HCT116 (cell line): ENCODE results near the gene MORN1. TPM values are rescaled to one million over a fixed set of nuclear protein-coding genes. Genes with fewer than 3 reads are reported as not detected.

Source experiments
- ATAC-seq: fragments of 200-7000 bp; cut with Tn5 transposase; 2 replicates; pipeline ENCODE4 v1.9.1; 2020; ENCODE audit warnings: mild to moderate bottlenecking, moderate library complexity
- BruUV-seq: library from RNA; stranded (reverse); fragments of 400-500 nt; replicated peaks from 2 replicates; lab custom pipeline; 2021; lab: Mats Ljungman, UMichigan
- CTCF ChIA-PET: fragments of 300-600 bp; sonication (Branson Sonifier 250); formaldehyde crosslinking; loops from one replicate; lab custom pipeline; 2021; ENCODE audit warnings: antibody characterized with exemption; lab: Charles Lee
- POLR2A ChIA-PET: fragments of 300-600, 350-600 bp; sonication (Branson Sonifier 250); formaldehyde crosslinking; loops from one replicate; lab custom pipeline; 2021; ENCODE audit warnings: antibody characterized with exemption; lab: Charles Lee
- RAD21 ChIA-PET, 2 experiments: fragments of 300-600 bp; sonication (Branson Sonifier 250); formaldehyde crosslinking; loops; one replicate each; lab custom pipeline; 2023; ENCODE audit warnings: low total read pairs in 2 of 2; ENCODE audit not compliant: uncharacterized antibody in 2 of 2, unreplicated experiment in 2 of 2, low non-redundant PET in 1 of 2; lab: Charles Lee
- DNase-seq: peaks from one replicate; pipeline ENCODE4 v3.0.0-alpha.2; 2010; ENCODE audit warnings: low read depth, low spot score
- H2AFZ ChIP-seq: fragments of 200-600 bp; shearing (Covaris generic), sonication (generic); 2 replicates; pipeline ENCODE4 v1.6.1; 2017; ENCODE audit warnings: low read depth, mixed run types, mixed read lengths, antibody characterized with exemption, low read length; ENCODE audit not compliant: poor library complexity, severe bottlenecking
- H3K27ac ChIP-seq: 2 replicates; pipeline ENCODE4 v1.5.1; 2012; ENCODE audit warnings: low read depth, low read length
- H3K27me3 ChIP-seq: fragments of 200-600 bp; sonication (generic); 2 replicates; pipeline ENCODE4 v1.6.1; 2016; ENCODE audit warnings: mixed run types, low read length, mixed read lengths; ENCODE audit not compliant: insufficient read depth
- H3K36me3 ChIP-seq, 2 experiments: fragments of 200-500 bp in 1 of 2; fragments of 200-600 bp in 1 of 2; sonication (Bioruptor generic) in 1 of 2; sonication (generic) in 1 of 2; 2 replicates each; pipeline versions ENCODE4 v1.5.1 to v1.6.1; 2014 to 2016; ENCODE audit warnings: low read length in 2 of 2, inconsistent platforms in 1 of 2, mixed read lengths in 1 of 2, mixed run types in 1 of 2; ENCODE audit not compliant: insufficient read depth in 2 of 2, control insufficient read depth in 1 of 2
- H3K4me1 ChIP-seq, 2 experiments: fragments of 200-600 bp in 1 of 2; sonication (generic) in 1 of 2; 2 replicates each; pipeline versions ENCODE4 v1.5.1 to v1.6.1; 2012 to 2017; ENCODE audit warnings: low read length in 2 of 2, inconsistent platforms in 1 of 2, mild to moderate bottlenecking in 1 of 2, mixed read lengths in 1 of 2, mixed run types in 1 of 2, moderate library complexity in 1 of 2; ENCODE audit not compliant: insufficient read depth in 2 of 2, control insufficient read depth in 1 of 2
- H3K4me2 ChIP-seq: fragments of 200-600 bp; sonication (generic); 2 replicates; pipeline ENCODE4 v1.6.1; 2017; ENCODE audit warnings: mixed run types, low read length, mixed read lengths
- H3K4me3 ChIP-seq, 2 experiments: fragments of 200-600 bp in 1 of 2; sonication (generic) in 1 of 2; replicated peaks in 1 of 2; 2 replicates each; pipeline ENCODE4 v1.5.1; 2011 to 2016; ENCODE audit warnings: low read length in 2 of 2, control low read depth in 1 of 2, low read depth in 1 of 2, mild to moderate bottlenecking in 1 of 2, mixed read lengths in 1 of 2, mixed run types in 1 of 2
- H3K79me2 ChIP-seq: fragments of 200-600 bp; sonication (generic); 2 replicates; pipeline ENCODE4 v1.6.1; 2017; ENCODE audit warnings: mild to moderate bottlenecking, mixed run types, low read length, moderate library complexity, mixed read lengths; ENCODE audit not compliant: insufficient read depth
- H3K9ac ChIP-seq: fragments of 200-600 bp; sonication (generic); 2 replicates; pipeline ENCODE4 v1.6.1; 2016; ENCODE audit warnings: low read length, mixed read lengths
- H3K9me2 ChIP-seq: fragments of 200-600 bp; sonication (generic), shearing (Covaris generic); 2 replicates; pipeline ENCODE4 v1.6.1; 2017; ENCODE audit warnings: mixed run types, mild to moderate bottlenecking, moderate library complexity; ENCODE audit not compliant: insufficient read depth
- H3K9me3 ChIP-seq, 2 experiments: fragments of 200-500 bp in 1 of 2; fragments of 200-600 bp in 1 of 2; sonication (Bioruptor generic) in 1 of 2; sonication (generic) in 1 of 2; 2 replicates each; pipeline ENCODE4 v1.6.1; 2014 to 2017; ENCODE audit warnings: low read length in 2 of 2, mixed read lengths in 2 of 2, inconsistent platforms in 1 of 2, low read depth in 1 of 2, mild to moderate bottlenecking in 1 of 2, mixed run types in 1 of 2, moderate library complexity in 1 of 2; ENCODE audit not compliant: control insufficient read depth in 1 of 2, insufficient read depth in 1 of 2
- H4K20me1 ChIP-seq: fragments of 200-600 bp; sonication (generic), shearing (Covaris generic); 2 replicates; pipeline ENCODE4 v1.6.1; 2017; ENCODE audit warnings: mixed run types, mild to moderate bottlenecking, moderate library complexity; ENCODE audit not compliant: insufficient read depth
- EGR1 ChIP-seq: IDR thresholded peaks from 2 replicates; pipeline ENCODE4 v1.6.1; 2012; ENCODE audit warnings: low read depth
- ELF1 ChIP-seq: IDR thresholded peaks from 2 replicates; pipeline ENCODE4 v1.6.1; 2012; ENCODE audit warnings: low read depth, borderline replicate concordance
- EZH2 ChIP-seq: fragments of 200-600 bp; sonication (generic); IDR thresholded peaks from 2 replicates; pipeline ENCODE4 v1.6.1; 2017; ENCODE audit warnings: antibody characterized with exemption, mixed run types
- JUND ChIP-seq: IDR thresholded peaks from 2 replicates; pipeline ENCODE4 v1.6.1; 2012
- POLR2A ChIP-seq: IDR thresholded peaks from 2 replicates; pipeline ENCODE4 v1.7.0; 2011; ENCODE audit warnings: borderline replicate concordance; ENCODE audit not compliant: insufficient read depth, insufficient read length; ENCODE audit errors: extremely low read depth
- POLR2AphosphoS5 ChIP-seq: IDR thresholded peaks from 2 replicates; pipeline ENCODE4 v1.6.1; 2011; ENCODE audit warnings: mild to moderate bottlenecking, low read depth, low read length, moderate library complexity
- SP1 ChIP-seq: IDR thresholded peaks from 2 replicates; pipeline ENCODE4 v1.6.1; 2012; ENCODE audit warnings: low read depth
- SRF ChIP-seq: IDR thresholded peaks from 2 replicates; pipeline ENCODE4 v1.6.1; 2012; ENCODE audit warnings: low read depth
- intact Hi-C: fragments of 100-400 bp; cut with micrococcal nuclease; formaldehyde crosslinking; loops from 2 replicates; pipeline ENCODE4 v1.10.0; 2022
- total RNA-seq: library from RNA; stranded (reverse); gene quantifications from one replicate; pipeline ENCODE4 v1.2.1, GENCODE V29; 2021; ENCODE audit not compliant: unreplicated experiment
- TF ChIP-seq, protein P1 (sequence below), 3 experiments: fragments of 200-600 bp in 1 of 3; sonication (generic) in 1 of 3; IDR thresholded peaks in 2 of 3; conservative IDR thresholded peaks in 1 of 3; 2 replicates each; pipeline ENCODE4 v1.5.1; 2012 to 2017; ENCODE audit warnings: low read depth in 2 of 3, low read length in 2 of 3, antibody characterized with exemption in 1 of 3, borderline replicate concordance in 1 of 3, control low read depth in 1 of 3, mild to moderate bottlenecking in 1 of 3, mixed read lengths in 1 of 3, mixed run types in 1 of 3, moderate library complexity in 1 of 3; ENCODE audit not compliant: insufficient read depth in 1 of 3

The MORN1 gene
- total RNA-seq, 1 experiment from 2014 or later, result 21.4 TPM

- Histone ChIP-seq H4K20me1 (no peaks in the 10 kb centered on the region), H3K36me3 (peaks cover 3 to 5% of the 10 kb centered on the region in 2 experiments; a peak in 1 of 4 replicates)
- CTCF ChIA-PET, result no interaction called here
Measured at GRCh38 chr1:2300851-2301606, 90.3 kb downstream of the MORN1 start.

More at GRCh38 chr1:2300851-2301606, 90.3 kb downstream of the MORN1 start:
- no peaks in the 10 kb centered on the region for H3K4me1 ChIP-seq
- H3K27me3 ChIP-seq, result no peaks in the 10 kb centered on the region
- peaks cover 66% of the 10 kb centered on the region for H3K79me2 ChIP-seq
- H3K27ac ChIP-seq, result no peak overlapping the region
- DNase-seq (no peak), ATAC-seq (no peak)
- H3K9me2 ChIP-seq, result no peaks in the 10 kb centered on the region
- RAD21 ChIA-PET, result no interaction called here
- BruUV-seq, result no TSS peak
- no peak overlapping the region for H3K4me2 ChIP-seq
- H3K4me3 ChIP-seq, result no peak overlapping the region
- intact Hi-C loops, result no loop called here
- H3K9ac ChIP-seq, result no peak overlapping the region
- POLR2A ChIA-PET, result no interaction called here
- no peaks in the 10 kb centered on the region for H3K9me3 ChIP-seq
- H2AFZ ChIP-seq, result no peak overlapping the region
- TF ChIP-seq, protein P1, sequence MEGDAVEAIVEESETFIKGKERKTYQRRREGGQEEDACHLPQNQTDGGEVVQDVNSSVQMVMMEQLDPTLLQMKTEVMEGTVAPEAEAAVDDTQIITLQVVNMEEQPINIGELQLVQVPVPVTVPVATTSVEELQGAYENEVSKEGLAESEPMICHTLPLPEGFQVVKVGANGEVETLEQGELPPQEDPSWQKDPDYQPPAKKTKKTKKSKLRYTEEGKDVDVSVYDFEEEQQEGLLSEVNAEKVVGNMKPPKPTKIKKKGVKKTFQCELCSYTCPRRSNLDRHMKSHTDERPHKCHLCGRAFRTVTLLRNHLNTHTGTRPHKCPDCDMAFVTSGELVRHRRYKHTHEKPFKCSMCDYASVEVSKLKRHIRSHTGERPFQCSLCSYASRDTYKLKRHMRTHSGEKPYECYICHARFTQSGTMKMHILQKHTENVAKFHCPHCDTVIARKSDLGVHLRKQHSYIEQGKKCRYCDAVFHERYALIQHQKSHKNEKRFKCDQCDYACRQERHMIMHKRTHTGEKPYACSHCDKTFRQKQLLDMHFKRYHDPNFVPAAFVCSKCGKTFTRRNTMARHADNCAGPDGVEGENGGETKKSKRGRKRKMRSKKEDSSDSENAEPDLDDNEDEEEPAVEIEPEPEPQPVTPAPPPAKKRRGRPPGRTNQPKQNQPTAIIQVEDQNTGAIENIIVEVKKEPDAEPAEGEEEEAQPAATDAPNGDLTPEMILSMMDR (IDR thresholded peaks at IDR 0.05 in 2 of 3, conservative IDR thresholded peaks at IDR 0.05 in 1 of 3; ENCODE audit: borderline replicate concordance in 1 of 3, insufficient read depth in 1 of 3, low read depth in 2 of 3, low read length in 2 of 3), result no peak
- TF ChIP-seq ELF1 (no peak), SP1 (no peak), EGR1 (no peak), POLR2A (no peak), EZH2 (no peak), JUND (no peak), SRF (no peak), POLR2AphosphoS5 (no peak)
